Smooth muscle cell (in vitro differentiated cells): ENCODE data around the gene ZEB2. TPM values are rescaled to one million over a fixed set of nuclear protein-coding genes. Genes with fewer than 3 reads are reported as not detected.
A peak's percentile ranks its signal among the peaks of the same experiment; 100 is the strongest.

Source experiments
- DNase-seq: peaks from one replicate; lab custom pipeline; 2025; ENCODE audit not compliant: unreplicated experiment; lab: John Stamatoyannopoulos, UW
- H2AFZ ChIP-seq: fragments of 200-600 bp; sonication (generic); 2 replicates; pipeline ENCODE4 v1.6.0; 2016; ENCODE audit warnings: antibody characterized with exemption, low read depth, mild to moderate bottlenecking
- H3F3A ChIP-seq: fragments of 200-600 bp; sonication (generic); 2 replicates; pipeline ENCODE4 v1.6.0; 2017; ENCODE audit warnings: antibody characterized with exemption, low read depth
- H3K27ac ChIP-seq: fragments of 200-600 bp; sonication (generic); 2 replicates; pipeline ENCODE4 v1.5.1; 2016; ENCODE audit warnings: low read depth, mild to moderate bottlenecking
- H3K27me3 ChIP-seq: fragments of 200-600 bp; sonication (generic); 2 replicates; pipeline ENCODE4 v1.6.1; 2016; ENCODE audit warnings: low read depth, mild to moderate bottlenecking
- H3K36me3 ChIP-seq: fragments of 200-600 bp; sonication (generic); 2 replicates; pipeline ENCODE4 v1.5.1; 2016; ENCODE audit warnings: low read depth
- H3K4me1 ChIP-seq: fragments of 200-600 bp; sonication (generic); 2 replicates; pipeline ENCODE4 v1.5.1; 2016; ENCODE audit warnings: low read depth
- H3K4me2 ChIP-seq: fragments of 200-600 bp; sonication (generic); 2 replicates; pipeline ENCODE4 v1.6.0; 2016; ENCODE audit warnings: mild to moderate bottlenecking
- H3K4me3 ChIP-seq: fragments of 200-600 bp; sonication (generic); 2 replicates; pipeline ENCODE4 v1.5.1; 2016; ENCODE audit warnings: mild to moderate bottlenecking
- H3K79me2 ChIP-seq: fragments of 200-600 bp; sonication (generic); 2 replicates; pipeline ENCODE4 v1.6.0; 2016; ENCODE audit warnings: low read depth, mild to moderate bottlenecking
- H3K9ac ChIP-seq: fragments of 200-600 bp; sonication (generic); 2 replicates; pipeline ENCODE4 v1.6.0; 2016; ENCODE audit warnings: low read depth
- H3K9me3 ChIP-seq: fragments of 200-600 bp; sonication (generic); replicated peaks from 2 replicates; pipeline ENCODE4 v1.5.1; 2016; ENCODE audit warnings: low read depth
- H4K20me1 ChIP-seq: fragments of 200-600 bp; sonication (generic); 2 replicates; pipeline ENCODE4 v1.6.0; 2016; ENCODE audit warnings: low read depth
- WGBS: methylation state at CpG from one replicate; pipeline ENCODE4 v1.1.7; 2016; ENCODE audit warnings: low lambda C conversion rate; 5-methylcytosine and 5-hydroxymethylcytosine counted together
- polyA plus RNA-seq: library from polyadenylated mRNA; unstranded; fragments of >200 nt; fragmentation: Nextera tagmentation; extraction: Ambion mirVana; gene quantifications from 2 replicates; pipeline ENCODE4 v1.2.1, GENCODE V29; 2016
- total RNA-seq: library from RNA; depleted of rRNA; stranded (reverse); fragments of >200 nt; gene quantifications from 2 replicates; pipeline ENCODE4 v1.2.3, GENCODE V29; 2014
- TF ChIP-seq, protein P1 (sequence below): fragments of 200-600 bp; sonication (generic); IDR thresholded peaks from 2 replicates; pipeline ENCODE4 v1.5.1; 2017; ENCODE audit warnings: borderline replicate concordance, mild to moderate bottlenecking, antibody characterized with exemption; ENCODE audit not compliant: insufficient read depth, poor library complexity, severe bottlenecking

Gene ZEB2
- total and polyA plus RNA-seq, 2 experiments from 2014 or later = 67.5 to 148 TPM

DNA sequence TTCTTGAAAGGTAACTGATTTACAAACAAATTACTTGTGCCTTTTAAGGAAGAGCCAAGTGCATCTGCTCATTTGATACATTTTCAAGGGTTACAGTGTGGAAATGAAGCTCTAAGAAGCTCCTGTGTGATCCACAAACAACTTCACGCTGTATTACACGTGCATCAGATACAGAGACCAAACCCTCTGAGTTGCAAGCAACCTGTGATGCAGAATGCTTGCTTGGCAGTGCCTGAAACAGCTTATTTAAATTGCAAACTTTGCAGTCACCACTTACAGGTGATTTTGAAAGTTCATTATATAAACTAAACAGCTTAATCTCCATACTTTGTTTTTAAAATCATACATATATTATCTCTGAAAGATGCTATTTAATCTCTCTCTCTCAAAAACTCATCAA, 50.1 kb downstream of the ZEB2 start:
- H3F3A ChIP-seq = peaks cover 15% of the 10 kb centered on the region
- TF ChIP-seq, protein P1, sequence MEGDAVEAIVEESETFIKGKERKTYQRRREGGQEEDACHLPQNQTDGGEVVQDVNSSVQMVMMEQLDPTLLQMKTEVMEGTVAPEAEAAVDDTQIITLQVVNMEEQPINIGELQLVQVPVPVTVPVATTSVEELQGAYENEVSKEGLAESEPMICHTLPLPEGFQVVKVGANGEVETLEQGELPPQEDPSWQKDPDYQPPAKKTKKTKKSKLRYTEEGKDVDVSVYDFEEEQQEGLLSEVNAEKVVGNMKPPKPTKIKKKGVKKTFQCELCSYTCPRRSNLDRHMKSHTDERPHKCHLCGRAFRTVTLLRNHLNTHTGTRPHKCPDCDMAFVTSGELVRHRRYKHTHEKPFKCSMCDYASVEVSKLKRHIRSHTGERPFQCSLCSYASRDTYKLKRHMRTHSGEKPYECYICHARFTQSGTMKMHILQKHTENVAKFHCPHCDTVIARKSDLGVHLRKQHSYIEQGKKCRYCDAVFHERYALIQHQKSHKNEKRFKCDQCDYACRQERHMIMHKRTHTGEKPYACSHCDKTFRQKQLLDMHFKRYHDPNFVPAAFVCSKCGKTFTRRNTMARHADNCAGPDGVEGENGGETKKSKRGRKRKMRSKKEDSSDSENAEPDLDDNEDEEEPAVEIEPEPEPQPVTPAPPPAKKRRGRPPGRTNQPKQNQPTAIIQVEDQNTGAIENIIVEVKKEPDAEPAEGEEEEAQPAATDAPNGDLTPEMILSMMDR = no peak
- H3K27me3 ChIP-seq = no peaks in the 10 kb centered on the region
- peaks cover 66% of the 10 kb centered on the region for H3K4me1 ChIP-seq
- peaks cover 100% of the 10 kb centered on the region for H3K79me2 ChIP-seq
- peak overlapping the region; percentile 45 for H3K27ac ChIP-seq
- H3K9ac ChIP-seq = no peak overlapping the region
- WGBS = 43% methylated on average over 2 of the region's 2 CpGs
- H3K4me3 ChIP-seq = no peak overlapping the region
- no peak overlapping the region for H3K4me2 ChIP-seq
- DNase-seq = no peak
- no peaks in the 10 kb centered on the region for H3K9me3 ChIP-seq
- H2AFZ ChIP-seq = no peak overlapping the region
- H4K20me1 ChIP-seq = peaks cover 100% of the 10 kb centered on the region
- H3K36me3 ChIP-seq = no peaks in the 10 kb centered on the region

DNA sequence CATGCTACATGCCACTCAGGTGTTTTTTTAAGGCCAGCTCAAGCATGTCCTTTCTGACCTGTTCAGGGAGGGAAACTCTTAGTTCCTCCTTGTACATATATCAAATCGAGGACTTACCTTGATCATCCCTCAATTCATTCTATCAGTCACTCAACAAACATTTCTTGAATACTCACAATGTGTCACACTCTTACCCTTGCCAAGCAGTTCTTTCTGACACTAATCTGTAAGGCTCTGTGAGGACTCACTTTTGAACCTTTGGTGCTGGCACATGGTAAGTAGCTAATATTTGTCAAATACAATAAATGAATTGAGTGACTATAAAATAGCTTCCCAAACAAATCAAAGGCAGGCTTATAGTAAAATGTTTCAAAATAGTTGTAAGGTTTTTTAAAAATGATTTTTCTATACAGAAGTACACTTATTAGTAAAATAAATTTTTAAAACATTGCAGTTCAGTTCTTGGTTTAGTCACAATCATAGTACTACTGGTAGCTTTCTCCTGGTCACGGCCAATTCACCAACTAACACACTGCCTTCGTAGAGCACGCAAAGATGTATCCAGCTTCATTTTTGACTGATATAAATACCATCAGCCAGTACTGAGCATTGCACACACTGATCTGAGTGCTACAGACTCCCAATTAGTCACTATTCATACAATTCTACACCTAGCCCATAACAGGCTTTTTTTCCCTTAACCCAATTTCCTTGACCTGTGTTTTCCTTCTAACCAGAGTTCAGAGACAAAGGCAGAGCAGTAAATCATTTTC, 50.9 kb downstream of the ZEB2 start:
- WGBS = 76% methylated on average over 4 of the region's 4 CpGs

DNA sequence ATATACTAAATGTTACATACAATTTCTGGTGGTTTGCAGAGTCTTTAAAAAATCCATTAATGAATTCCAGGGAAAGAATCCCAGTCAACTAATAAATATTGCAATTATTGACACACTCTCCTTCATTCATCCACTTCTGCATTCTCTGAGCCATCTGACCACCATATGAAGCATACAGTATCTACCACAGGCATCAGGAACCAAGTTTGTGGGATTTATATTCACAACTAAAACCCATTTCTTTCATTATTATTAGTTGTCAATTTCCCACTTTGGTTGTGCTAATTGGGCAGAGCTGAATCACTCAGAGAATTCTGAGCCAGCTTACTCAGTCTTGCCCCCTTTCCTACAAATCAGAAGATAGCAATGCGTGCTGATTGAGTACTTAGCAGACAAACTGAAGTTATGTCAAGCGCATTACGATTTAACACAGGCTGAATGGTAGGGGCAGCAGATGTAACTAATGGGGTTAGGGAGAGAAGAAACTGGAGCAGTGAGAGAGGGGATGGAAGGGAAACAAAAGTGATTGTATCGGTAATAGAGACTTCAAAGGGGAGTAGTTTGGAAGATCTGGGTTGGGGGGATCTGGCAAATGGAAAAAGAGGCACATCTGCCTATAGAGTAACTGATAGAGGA, 52.3 kb downstream of the ZEB2 start:
- no peaks in the 10 kb centered on the region for H3K9me3 ChIP-seq
- H2AFZ ChIP-seq = no peak overlapping the region
- no peaks in the 10 kb centered on the region for H3K36me3 ChIP-seq
- H3K79me2 ChIP-seq = peaks cover 100% of the 10 kb centered on the region
- TF ChIP-seq, protein P1 = no peak
- H3K27me3 ChIP-seq = no peaks in the 10 kb centered on the region
- H4K20me1 ChIP-seq = peaks cover 98% of the 10 kb centered on the region
- H3K9ac ChIP-seq = no peak overlapping the region
- 58% methylated on average over 4 of the region's 4 CpGs for WGBS
- no peak for DNase-seq
- peak overlapping the region; percentile 63 for H3K27ac ChIP-seq
- peaks cover 10% of the 10 kb centered on the region for H3F3A ChIP-seq
- H3K4me1 ChIP-seq = peaks cover 50% of the 10 kb centered on the region
- H3K4me3 ChIP-seq = no peak overlapping the region
- H3K4me2 ChIP-seq = no peak overlapping the region

More for the DNA sequence above, 50.9 kb downstream of the ZEB2 start:
- no peak overlapping the region for H3K4me3 ChIP-seq
- no peaks in the 10 kb centered on the region for H3K9me3 ChIP-seq
- TF ChIP-seq, protein P1 = no peak
- H3K36me3 ChIP-seq = no peaks in the 10 kb centered on the region
- peaks cover 59% of the 10 kb centered on the region for H3K4me1 ChIP-seq
- peak overlapping the region; percentile 45 for H3K27ac ChIP-seq
- H2AFZ ChIP-seq = no peak overlapping the region
- no peak overlapping the region for H3K4me2 ChIP-seq
- DNase-seq = no peak
- no peaks in the 10 kb centered on the region for H3K27me3 ChIP-seq
- peaks cover 100% of the 10 kb centered on the region for H3K79me2 ChIP-seq
- H3K9ac ChIP-seq = no peak overlapping the region
- H4K20me1 ChIP-seq = peaks cover 100% of the 10 kb centered on the region
- peaks cover 14% of the 10 kb centered on the region for H3F3A ChIP-seq
